ENCODE data around the gene DCAF7.

Gene DCAF7

GRCh38 chr17:63623786-63624530 lies 73.7 kb downstream of the DCAF7 start:
- DNase-seq (ENCODE audit: extremely low read depth in 1 of 2, low read depth in 1 of 2), result no peak

GRCh38 chr17:63624531-63624880 lies 74.2 kb downstream of the DCAF7 start:
- DNase-seq (ENCODE audit: extremely low read depth in 1 of 2, low read depth in 1 of 2), result no peak

GRCh38 chr17:63626551-63627180 lies 76.4 kb downstream of the DCAF7 start:
- DNase-seq (ENCODE audit: extremely low read depth in 1 of 2, low read depth in 1 of 2), result no peak

- DNase-seq (ENCODE audit: extremely low read depth in 1 of 2, low read depth in 1 of 2), result no peak
Measured at GRCh38 chr17:63629627-63630026, 79.3 kb downstream of the DCAF7 start.

GRCh38 chr17:63631062-63631461 lies 80.8 kb downstream of the DCAF7 start:
- no peak for DNase-seq (ENCODE audit: extremely low read depth in 1 of 2, low read depth in 1 of 2)

GRCh38 chr17:63631626-63632025 lies 81.3 kb downstream of the DCAF7 start:
- DNase-seq (ENCODE audit: extremely low read depth in 1 of 2, low read depth in 1 of 2), result no peak

- no peak for DNase-seq (ENCODE audit: extremely low read depth in 1 of 2, low read depth in 1 of 2)
Measured at GRCh38 chr17:63633742-63634141, 83.5 kb downstream of the DCAF7 start.

GRCh38 chr17:63634163-63634562 lies 83.9 kb downstream of the DCAF7 start:
- DNase-seq (ENCODE audit: extremely low read depth in 1 of 2, low read depth in 1 of 2), result no peak

GRCh38 chr17:63634816-63635215 lies 84.5 kb downstream of the DCAF7 start:
- no peak for DNase-seq (ENCODE audit: extremely low read depth in 1 of 2, low read depth in 1 of 2)

- DNase-seq (ENCODE audit: extremely low read depth in 1 of 2, low read depth in 1 of 2), result no peak
Measured at GRCh38 chr17:63635290-63635689, 85.0 kb downstream of the DCAF7 start.

- no peak for DNase-seq (ENCODE audit: extremely low read depth in 1 of 2, low read depth in 1 of 2)
Measured at GRCh38 chr17:63635787-63636186, 85.5 kb downstream of the DCAF7 start.

- DNase-seq (ENCODE audit: extremely low read depth in 1 of 2, low read depth in 1 of 2), result no peak
Measured at GRCh38 chr17:63639125-63639524, 88.8 kb downstream of the DCAF7 start.

GRCh38 chr17:63640038-63640437 lies 89.8 kb downstream of the DCAF7 start:
- no peak for DNase-seq (ENCODE audit: extremely low read depth in 1 of 2, low read depth in 1 of 2)

- DNase-seq (ENCODE audit: extremely low read depth in 1 of 2, low read depth in 1 of 2), result no peak
Measured at GRCh38 chr17:63641692-63642448, 91.6 kb downstream of the DCAF7 start.
